ENCODE measurements around the gene KDM8. TPM values are rescaled to one million over a fixed set of nuclear protein-coding genes. Genes with fewer than 3 reads are reported as not detected.

KDM8 gene
- total RNA-seq, 4 donors from 2014 or later, result 1.9 to 12.0 (median 4.0) TPM

DNA sequence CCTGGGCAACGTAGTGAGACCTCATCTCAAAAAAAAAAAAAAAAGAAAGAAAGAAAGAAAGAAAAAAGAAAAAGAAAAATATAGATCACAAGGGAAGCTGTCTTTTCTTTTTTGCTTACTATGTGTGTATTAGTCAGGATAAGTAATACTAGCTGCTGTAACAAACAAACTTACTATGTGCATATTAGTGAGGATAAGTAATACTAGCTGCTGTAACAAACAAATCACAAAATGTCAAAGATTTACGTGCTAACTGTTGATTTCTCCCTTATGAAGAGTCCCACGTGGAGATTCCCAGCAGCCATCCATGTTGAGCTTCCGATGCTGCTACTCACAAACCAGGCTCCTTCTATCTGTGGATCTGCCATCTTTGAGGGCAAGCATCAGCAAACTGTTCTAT, 31.7 kb upstream of the KDM8 start:
- H3K36me3 ChIP-seq, result no peaks in the 10 kb centered on the region
- peaks cover 13% of the 10 kb centered on the region for H3K27me3 ChIP-seq
- peaks cover 0 to 7% (median 0%) of the 10 kb centered on the region in 3 donors for H3K9me3 ChIP-seq
- no peaks in the 10 kb centered on the region for H3K4me1 ChIP-seq
- no peak overlapping the region for H3K27ac ChIP-seq
- no peak for ATAC-seq
- no peak overlapping the region for H3K4me3 ChIP-seq
- TF ChIP-seq POLR2A (IDR thresholded peaks at IDR 0.05) (no peak), POLR2AphosphoS5 (IDR thresholded peaks at IDR 0.05) (no peak), EP300 (IDR thresholded peaks at IDR 0.05) (no peak)
- TF ChIP-seq, protein P1, sequence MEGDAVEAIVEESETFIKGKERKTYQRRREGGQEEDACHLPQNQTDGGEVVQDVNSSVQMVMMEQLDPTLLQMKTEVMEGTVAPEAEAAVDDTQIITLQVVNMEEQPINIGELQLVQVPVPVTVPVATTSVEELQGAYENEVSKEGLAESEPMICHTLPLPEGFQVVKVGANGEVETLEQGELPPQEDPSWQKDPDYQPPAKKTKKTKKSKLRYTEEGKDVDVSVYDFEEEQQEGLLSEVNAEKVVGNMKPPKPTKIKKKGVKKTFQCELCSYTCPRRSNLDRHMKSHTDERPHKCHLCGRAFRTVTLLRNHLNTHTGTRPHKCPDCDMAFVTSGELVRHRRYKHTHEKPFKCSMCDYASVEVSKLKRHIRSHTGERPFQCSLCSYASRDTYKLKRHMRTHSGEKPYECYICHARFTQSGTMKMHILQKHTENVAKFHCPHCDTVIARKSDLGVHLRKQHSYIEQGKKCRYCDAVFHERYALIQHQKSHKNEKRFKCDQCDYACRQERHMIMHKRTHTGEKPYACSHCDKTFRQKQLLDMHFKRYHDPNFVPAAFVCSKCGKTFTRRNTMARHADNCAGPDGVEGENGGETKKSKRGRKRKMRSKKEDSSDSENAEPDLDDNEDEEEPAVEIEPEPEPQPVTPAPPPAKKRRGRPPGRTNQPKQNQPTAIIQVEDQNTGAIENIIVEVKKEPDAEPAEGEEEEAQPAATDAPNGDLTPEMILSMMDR (IDR thresholded peaks at IDR 0.05), result no peak
- 62 to 100% methylated on average over 2 to 4 of the region's 4 CpGs for WGBS, 2 donors (ENCODE audit: low coverage in 1 of 2)

DNA sequence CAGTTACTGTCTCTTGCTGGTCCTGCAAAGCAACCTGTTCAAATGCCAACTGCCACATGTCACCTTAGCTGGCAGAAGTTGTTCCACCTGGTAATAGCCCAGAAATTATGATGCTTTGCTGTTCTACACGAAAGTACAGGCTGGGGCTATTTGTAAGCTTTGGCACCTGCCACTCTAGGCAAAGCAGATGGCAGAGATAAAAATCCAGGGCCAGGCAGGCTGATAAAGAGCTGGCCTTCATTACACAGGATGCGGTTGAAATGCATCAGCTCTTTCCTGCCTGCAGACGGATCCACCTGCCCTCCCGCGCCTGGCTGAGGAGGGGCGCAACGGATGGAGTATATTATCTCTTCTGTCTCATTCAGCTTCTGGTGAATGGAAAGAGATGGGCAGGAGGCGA, 29.3 kb upstream of the KDM8 start:
- Histone ChIP-seq H3K36me3 (no peaks in the 10 kb centered on the region), H3K27me3 (peaks cover 13% of the 10 kb centered on the region), H3K4me1 (no peaks in the 10 kb centered on the region), H3K9me3 (peaks cover 0 to 7% (median 0%) of the 10 kb centered on the region in 3 donors), H3K4me3 (no peak overlapping the region), H3K27ac (no peak overlapping the region)
- ATAC-seq, result no peak
- no peak for TF ChIP-seq EP300 (IDR thresholded peaks at IDR 0.05)
- whole genome bisulfite sequencing, 2 donors (ENCODE audit: low coverage in 1 of 2), result 52 to 55% methylated on average over 3 to 6 of the region's 8 CpGs

DNA sequence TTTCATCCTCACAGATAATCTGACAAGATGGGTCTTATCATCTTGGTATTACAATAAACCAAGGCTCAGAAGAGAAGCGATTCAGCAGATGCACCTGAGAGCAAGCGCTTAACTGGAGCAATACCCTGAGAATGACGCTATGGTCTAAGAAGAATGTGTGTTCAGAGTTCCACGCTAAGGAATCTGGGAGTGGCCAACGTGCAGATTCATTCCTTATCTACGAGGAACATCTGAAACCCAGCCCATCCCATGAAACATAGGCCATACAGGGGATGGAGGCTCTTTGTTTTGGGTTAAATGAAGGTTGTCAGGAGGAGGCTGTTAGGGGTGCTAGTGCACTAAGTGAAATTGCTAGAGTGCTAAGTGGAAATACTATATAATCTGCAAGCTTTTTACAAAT, 28.5 kb upstream of the KDM8 start:
- H3K27ac ChIP-seq, result no peak overlapping the region
- peaks cover 0 to 8% (median 0%) of the 10 kb centered on the region in 3 donors for H3K4me1 ChIP-seq
- H3K9me3 ChIP-seq, result peaks cover 0 to 7% (median 0%) of the 10 kb centered on the region in 3 donors
- ATAC-seq, result no peak
- TF ChIP-seq POLR2AphosphoS5 (IDR thresholded peaks at IDR 0.05) (no peak), POLR2A (IDR thresholded peaks at IDR 0.05) (no peak), EP300 (IDR thresholded peaks at IDR 0.05) (no peak)
- TF ChIP-seq, protein P1 (IDR thresholded peaks at IDR 0.05), result no peak
- no peaks in the 10 kb centered on the region for H3K36me3 ChIP-seq
- H3K4me3 ChIP-seq, result no peak overlapping the region
- 23 to 61% methylated on average over 3 to 6 of the region's 6 CpGs for WGBS, 2 donors (ENCODE audit: low coverage in 1 of 2)
- H3K27me3 ChIP-seq, result peaks cover 13% of the 10 kb centered on the region

DNA sequence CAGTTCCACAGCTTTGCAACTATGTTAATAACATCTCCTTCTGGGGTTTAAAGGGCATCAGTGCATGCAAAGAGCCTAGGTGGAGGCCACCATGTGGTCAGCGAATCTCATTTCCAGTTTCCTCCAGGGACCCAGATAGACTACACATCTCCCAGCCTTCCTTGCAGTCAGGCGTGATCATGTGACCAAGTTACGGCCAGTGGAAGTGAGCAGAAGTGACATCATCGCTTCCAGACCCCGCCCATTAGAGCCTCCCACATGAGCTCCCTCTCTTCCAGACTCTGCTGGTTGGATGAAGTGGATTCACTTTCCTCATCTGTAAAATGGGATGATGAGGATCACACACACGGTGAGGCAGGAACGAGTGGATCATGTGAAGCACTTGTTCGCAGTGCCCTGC, 27.4 kb upstream of the KDM8 start:
- Histone ChIP-seq H3K27me3 (peaks cover 13% of the 10 kb centered on the region), H3K9me3 (peaks cover 0 to 7% (median 0%) of the 10 kb centered on the region in 3 donors), H3K4me1 (peaks cover 0 to 8% (median 0%) of the 10 kb centered on the region in 3 donors), H3K4me3 (no peak overlapping the region), H3K27ac (no peak overlapping the region), H3K36me3 (no peaks in the 10 kb centered on the region)
- TF ChIP-seq, protein P1 (IDR thresholded peaks at IDR 0.05), result no peak
- no peak for TF ChIP-seq POLR2A (IDR thresholded peaks at IDR 0.05)
- no peak for TF ChIP-seq POLR2AphosphoS5 (IDR thresholded peaks at IDR 0.05)
- no peak for TF ChIP-seq EP300 (IDR thresholded peaks at IDR 0.05)
- ATAC-seq, result no peak
- 85% methylated on average over 5 of the region's 8 CpGs; no CpG with 5 or more reads in 1 of the 2 donors for WGBS, 2 donors (ENCODE audit: low coverage in 1 of 2)

DNA sequence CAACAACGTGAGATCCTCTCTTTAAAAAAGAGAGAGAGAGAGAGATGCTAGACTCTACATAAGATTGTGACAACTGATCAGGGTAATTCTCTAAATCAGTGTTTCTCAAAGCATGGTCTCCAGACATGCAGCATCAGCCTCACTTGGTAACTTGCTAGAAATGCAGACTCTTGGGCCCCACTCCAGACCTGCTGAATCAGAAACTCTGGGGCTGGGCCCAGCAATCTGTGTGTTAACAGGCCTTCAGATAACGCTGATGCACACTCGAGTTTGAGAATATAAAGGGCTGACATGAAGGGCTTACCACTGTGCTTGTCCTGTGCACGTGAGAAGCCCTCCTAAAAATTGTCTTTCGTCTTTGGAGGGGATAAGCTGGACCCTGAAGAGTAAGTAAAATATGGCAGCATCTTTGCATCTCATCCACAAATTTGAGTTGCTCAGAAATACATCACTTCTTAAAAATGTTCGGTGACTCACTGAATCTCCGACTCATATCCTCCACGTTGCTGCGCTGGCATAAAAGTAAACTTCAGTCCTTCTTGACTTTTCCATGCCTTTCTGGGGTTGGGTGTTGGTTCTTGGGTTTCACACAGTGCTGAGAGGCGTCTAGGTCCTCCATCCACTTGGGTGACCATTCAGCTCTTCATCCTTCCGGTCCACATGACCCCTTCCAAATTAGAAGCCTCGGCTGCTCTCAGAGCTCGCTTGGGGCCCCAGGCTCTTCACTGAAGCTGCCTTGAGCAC, 26.1 kb upstream of the KDM8 start:
- Histone ChIP-seq H3K27me3 (peaks cover 7% of the 10 kb centered on the region), H3K9me3 (peaks cover 0 to under 1% (median 0%) of the 10 kb centered on the region in 3 donors), H3K4me1 (peaks cover 0 to 8% (median 0%) of the 10 kb centered on the region in 3 donors), H3K4me3 (no peak overlapping the region), H3K27ac (no peak overlapping the region), H3K36me3 (no peaks in the 10 kb centered on the region)
- TF ChIP-seq, protein P1 (IDR thresholded peaks at IDR 0.05), result no peak
- TF ChIP-seq POLR2AphosphoS5 (IDR thresholded peaks at IDR 0.05) (no peak), POLR2A (IDR thresholded peaks at IDR 0.05) (no peak), EP300 (IDR thresholded peaks at IDR 0.05) (no peak)
- WGBS, 2 donors (ENCODE audit: low coverage in 1 of 2), result 59 to 71% methylated on average over 5 to 10 of the region's 13 CpGs
- no peak for ATAC-seq

Data from gastroesophageal sphincter (tissue), 4 donors.